T-helper 1 cell treated with Interleukin-12 subunit alpha and Interleukin-12 subunit beta and Interleukin-4 antibody, amounts not matched to agents 30 ng/mL and 1 ng/mL, for 36 hours (primary cell): ENCODE data around the gene EEF2. TPM values are rescaled to one million over a fixed set of nuclear protein-coding genes. Genes with fewer than 3 reads are reported as not detected.

ENCODE experiments used
- intact Hi-C: fragments of 100-400 bp; cut with micrococcal nuclease; formaldehyde crosslinking; loops from one replicate; pipeline ENCODE4 v1.15.1; 2024
- total RNA-seq: library from RNA; stranded (reverse); gene quantifications from 2 replicates; pipeline ENCODE4 v1.2.3, GENCODE V29; 2022

EEF2 gene
- total RNA-seq, 1 donor from 2014 or later, result 1,694 TPM

- intact Hi-C loops, result loop anchor here (1.0 to 10.0 kb wide), 11 partner anchors 21 to 486 kb away; partner anchors contain the start of genes ANKRD24, CACTIN, CHAF1A and DOHH
These were observed 1.2 kb upstream of the EEF2 start for GRCh38 chr19:3986260-3987041.

DNA sequence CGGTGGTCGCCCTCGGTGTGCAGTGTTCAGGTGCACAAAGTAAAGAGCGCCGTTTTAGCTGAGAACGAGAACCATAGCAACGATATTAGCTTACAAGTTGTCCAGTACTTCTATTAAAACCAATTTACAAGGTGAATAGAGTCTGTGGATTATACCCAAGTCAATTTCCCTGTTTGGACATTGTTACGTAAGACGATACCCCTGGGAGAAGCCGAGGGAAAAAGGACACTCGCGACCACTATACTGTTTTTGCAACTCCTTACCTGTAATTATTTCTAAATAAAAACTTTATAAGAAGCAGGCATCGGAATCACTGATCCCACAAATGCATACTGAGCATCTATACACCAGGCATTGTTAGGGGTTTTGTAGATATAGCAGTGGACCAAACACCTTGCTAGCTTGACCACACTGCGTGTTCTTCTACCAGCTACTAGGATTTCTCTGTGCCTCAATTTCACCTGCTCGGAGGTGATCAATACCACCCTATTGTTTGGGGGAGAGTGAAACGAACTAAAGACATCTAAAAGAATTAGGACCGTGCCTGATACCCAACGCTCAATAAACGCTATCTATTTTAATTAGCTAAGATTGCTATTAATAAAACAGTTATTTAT lies 488 bp upstream of the EEF2 start:
- intact Hi-C loops, result loop anchor here (1.0 to 10.0 kb wide), 16 partner anchors 14 to 487 kb away; partner anchors contain the start of genes ANKRD24, CACTIN, CHAF1A and DAPK3

- intact Hi-C loops, result loop anchor here (2.0 to 10.0 kb wide), 2 partner anchors 412 to 480 kb away; partner anchors contain the start of genes DOHH, FZR1 and HMG20B
These were observed 717 bp downstream of the EEF2 start for GRCh38 chr19:3984584-3984907.

DNA sequence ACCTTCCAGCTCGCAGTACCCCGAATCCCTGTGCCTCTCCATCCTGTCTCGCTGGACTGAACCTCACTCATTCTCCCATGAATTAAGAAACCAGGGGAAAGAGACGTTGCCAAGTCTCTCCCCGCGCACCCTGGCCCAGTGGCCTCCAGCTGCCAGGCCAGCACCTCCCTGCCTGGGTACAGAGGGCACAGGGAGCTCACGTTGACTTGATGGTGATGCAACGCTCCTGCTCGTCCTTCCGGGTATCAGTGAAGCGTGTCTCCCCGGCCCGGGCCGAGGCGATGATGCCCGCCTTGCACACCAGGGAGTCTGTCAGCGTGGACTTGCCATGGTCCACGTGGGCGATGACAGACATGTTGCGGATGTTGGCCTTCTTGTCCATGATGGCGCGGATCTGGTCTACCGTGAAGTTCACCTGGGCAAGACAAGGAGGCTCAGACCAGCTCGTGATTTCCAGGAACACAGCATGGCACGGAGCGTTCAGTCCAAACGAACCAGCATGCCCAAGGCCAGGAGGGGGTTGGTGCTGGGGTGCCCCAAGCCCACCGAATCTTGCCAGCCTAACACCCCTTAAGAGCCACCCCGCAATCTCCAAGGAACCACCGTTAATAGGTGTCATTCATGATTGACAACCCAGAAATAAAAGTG lies 1.2 kb downstream of the EEF2 start:
- intact Hi-C loops, result loop anchor here (2.0 to 10.0 kb wide), 2 partner anchors 411 to 479 kb away; partner anchors contain the start of genes DOHH, FZR1 and HMG20B

DNA sequence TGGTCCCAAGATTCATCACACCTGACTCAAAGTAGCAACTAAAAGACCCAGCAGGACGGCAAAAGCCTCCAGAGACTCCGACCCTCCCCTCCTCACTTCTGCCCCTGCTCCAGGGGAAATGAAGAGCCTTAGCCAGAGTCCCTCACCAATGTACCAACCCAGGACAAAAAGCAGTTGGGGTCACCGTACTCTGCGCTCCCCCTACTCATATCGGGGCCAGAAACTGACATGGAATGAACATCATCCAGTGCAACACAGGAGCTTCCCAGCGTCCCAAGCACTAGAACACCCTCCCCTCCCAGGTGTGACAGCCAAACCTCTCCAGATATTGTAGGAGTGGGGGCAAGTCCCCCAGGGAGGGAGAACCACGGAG lies 1.7 kb downstream of the EEF2 start:
- intact Hi-C loops, result loop anchor here (10.0 kb wide), 1 partner anchor 479 kb away; the partner anchor contains the start of genes DOHH and FZR1

DNA sequence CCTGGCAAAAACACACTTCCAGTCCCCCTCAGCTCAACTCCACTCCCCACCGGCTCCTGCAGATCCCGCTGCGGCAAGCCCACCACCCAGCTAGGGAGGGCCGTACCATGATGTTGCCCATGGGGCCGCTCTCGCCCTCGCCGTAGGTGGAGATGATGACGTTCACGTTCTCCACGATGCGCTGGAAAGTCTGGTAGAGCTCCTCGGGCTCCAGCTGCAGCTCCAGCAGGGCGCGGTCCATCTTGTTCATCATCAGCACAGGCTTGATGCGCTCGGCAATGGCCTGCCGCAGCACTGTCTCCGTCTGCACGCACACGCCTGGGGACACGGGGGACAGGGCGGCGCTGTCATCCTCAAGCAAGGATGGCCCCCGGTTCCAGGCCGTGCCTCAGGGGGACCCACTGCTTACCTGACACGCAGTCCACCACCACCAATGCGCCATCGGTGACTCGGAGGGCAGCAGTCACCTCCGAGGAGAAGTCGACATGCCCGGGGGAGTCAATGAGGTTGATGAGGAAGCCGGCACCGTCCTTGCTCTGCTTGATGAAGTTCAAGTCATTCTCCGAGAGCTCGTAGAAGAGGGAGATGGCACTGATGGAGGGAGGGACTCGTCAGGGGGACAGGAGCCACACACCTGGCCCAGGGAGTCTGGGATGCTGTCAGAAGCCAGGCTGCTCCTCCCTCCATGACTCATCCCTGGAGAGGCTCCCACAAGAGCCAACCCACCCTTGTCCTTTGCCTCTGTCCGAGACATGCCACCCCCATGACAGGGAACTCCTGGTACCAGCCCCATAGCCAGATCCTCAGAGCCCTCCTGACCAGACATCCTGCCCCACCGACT lies 2.3 kb downstream of the EEF2 start:
- intact Hi-C loops, result loop anchor here (10.0 kb wide), 1 partner anchor 478 kb away; the partner anchor contains the start of genes DOHH and FZR1

- intact Hi-C loops, result loop anchor here (10.0 kb wide), 1 partner anchor 477 kb away; the partner anchor contains the start of genes DOHH and FZR1
These were observed 3.3 kb downstream of the EEF2 start for GRCh38 chr19:3981736-3982681.

- intact Hi-C loops, result loop anchor here (10.0 kb wide), 1 partner anchor 477 kb away; the partner anchor contains the start of genes DOHH and FZR1
These were observed 3.9 kb downstream of the EEF2 start for GRCh38 chr19:3981373-3981735.

GRCh38 chr19:3980353-3981251 lies 4.7 kb downstream of the EEF2 start:
- intact Hi-C loops, result loop anchor here (10.0 kb wide), 1 partner anchor 476 kb away; the partner anchor contains the start of genes DOHH and FZR1

DNA sequence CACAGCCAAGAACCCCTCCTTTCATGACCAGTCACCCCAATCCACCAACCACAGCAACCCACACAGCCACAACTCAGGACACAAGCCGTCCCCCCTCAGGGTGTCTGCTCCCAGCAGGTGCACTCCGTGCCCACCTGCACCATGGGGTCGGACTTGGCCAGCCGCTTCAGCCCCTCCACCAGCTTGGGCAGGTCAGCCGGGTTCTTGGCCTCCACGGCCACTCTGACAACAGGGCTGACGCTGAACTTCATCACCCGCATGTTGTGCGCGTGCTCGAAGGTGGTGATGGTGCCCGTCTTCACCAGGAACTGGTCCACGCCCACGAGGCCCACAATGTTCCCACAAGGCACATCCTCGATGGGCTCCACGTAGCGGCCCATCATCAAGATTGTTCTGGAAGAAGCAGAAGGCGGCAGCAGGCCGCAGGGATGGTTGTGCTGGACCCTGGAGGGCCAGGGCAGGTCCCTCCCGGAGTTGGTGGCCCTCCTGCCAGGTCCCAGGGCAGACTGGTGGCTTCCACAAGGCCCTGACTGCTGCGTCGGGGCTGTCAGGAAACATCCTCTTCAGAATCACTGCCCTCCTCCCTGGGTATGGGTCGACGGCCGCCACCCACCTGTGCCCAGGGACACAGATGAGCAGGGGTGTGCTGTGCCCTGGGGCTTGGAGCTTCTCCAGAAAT lies 5.5 kb downstream of the EEF2 start:
- intact Hi-C loops, result loop anchor here (10.0 kb wide), 1 partner anchor 475 kb away; the partner anchor contains the start of genes DOHH and FZR1

GRCh38 chr19:3979289-3979673 lies 6.0 kb downstream of the EEF2 start:
- intact Hi-C loops, result no loop called here

- intact Hi-C loops, result no loop called here
These were observed 7.1 kb downstream of the EEF2 start for GRCh38 chr19:3978145-3978544.

GRCh38 chr19:3977242-3978143 lies 7.8 kb downstream of the EEF2 start:
- intact Hi-C loops, result no loop called here

DNA sequence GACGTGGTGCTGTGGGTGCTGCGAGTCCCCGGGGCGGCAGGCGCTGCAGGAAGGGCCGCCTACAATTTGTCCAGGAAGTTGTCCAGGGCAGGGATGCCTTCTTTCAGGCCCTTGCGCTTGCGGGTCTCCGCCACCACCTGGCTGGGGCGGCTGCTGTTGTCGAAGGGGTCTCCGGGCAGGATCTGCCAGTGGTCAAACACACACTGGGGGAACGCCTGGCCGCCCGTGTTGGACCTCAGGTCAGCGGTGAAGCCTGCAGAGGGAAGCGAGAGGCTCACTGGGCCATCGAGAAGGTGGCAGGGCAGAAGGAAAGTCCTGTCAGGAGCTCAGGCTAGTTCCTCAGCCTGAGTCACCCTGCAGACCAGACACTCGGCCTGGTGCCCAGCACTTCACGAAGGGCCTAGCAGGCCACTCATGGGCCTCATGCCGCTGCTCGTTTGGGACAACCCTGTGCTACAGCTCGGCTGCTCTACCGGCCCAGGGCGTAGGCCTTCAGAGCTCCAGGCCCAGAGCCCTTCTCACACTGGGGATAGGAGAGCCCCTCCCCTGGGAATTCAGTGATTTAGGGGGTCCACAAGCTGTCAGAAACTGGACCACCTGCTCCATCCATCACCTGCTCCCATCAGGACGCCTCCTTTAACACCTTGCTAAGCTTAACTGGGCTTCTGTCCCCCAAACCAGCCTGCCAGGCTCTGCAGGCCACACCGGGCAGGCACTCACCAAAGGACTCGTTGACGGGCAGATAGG lies 8.6 kb downstream of the EEF2 start:
- intact Hi-C loops, result no loop called here

DNA sequence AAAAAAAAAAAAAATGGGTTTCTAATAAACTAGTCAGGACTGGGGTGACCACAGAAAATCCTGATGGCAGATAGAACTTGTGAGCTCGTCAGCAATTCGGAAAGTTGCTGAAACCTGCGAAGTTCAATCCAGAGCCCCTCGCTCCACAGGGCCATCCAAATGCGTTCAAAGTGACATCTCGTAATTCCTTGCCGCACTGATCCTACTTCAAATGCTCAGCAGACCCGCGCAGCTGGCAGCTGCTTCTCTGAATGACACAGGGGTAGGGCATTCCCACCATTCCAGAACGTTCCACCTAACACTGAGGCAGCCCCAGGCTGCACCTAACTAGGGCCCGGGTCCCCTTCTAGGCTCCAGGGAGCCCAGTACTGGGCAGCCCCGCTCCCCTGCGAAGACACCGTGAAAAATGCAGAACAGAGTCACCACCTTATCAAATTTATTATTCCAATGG lies 9.6 kb downstream of the EEF2 start:
- intact Hi-C loops, result no loop called here

DNA sequence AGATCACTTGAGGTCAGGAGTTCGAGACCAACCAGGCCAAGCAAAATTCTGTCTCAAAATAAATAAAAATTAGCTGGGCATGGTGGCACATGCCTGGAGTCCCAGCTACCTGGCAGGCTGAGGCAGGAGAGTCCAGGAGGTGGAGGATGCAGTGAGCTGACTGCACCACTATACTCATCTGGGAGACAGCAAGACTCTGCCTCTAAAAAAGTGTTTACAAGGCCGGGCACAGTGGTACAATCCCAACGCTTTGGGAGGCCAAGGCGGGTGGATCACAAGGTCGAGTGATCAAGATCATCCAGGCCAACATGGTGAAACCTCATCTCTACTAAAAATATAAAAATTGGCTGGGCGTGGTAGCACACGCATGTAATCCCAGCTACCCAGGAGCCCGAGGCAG lies 10.1 kb downstream of the EEF2 start:
- intact Hi-C loops, result no loop called here
